Measurements from ENCODE around the gene CFH. TPM values are rescaled to one million over a fixed set of nuclear protein-coding genes. Genes with fewer than 3 reads are reported as not detected.

CFH gene
- total RNA-seq, 4 donors from 2014 or later: 10.7 to 78.4 (median 30.1) TPM

- Histone ChIP-seq H3K4me1 (no peaks in the 10 kb centered on the region), H3K27ac (no peak overlapping the region), H3K36me3 (no peaks in the 10 kb centered on the region), H3K27me3 (no peaks in the 10 kb centered on the region), H3K9me3 (no peaks in the 10 kb centered on the region), H3K4me3 (no peak overlapping the region)
- no peak for DNase-seq
- no peak for TF ChIP-seq POLR2A (IDR thresholded peaks at IDR 0.05)
Observed at GRCh38 chr1:196640976-196641375, 10.9 kb upstream of the CFH start.

GRCh38 chr1:196649990-196650389, 1.9 kb upstream of the CFH start:
- Histone ChIP-seq H3K4me1 (no peaks in the 10 kb centered on the region), H3K27me3 (no peaks in the 10 kb centered on the region), H3K9me3 (no peaks in the 10 kb centered on the region), H3K36me3 (no peaks in the 10 kb centered on the region), H3K4me3 (no peak overlapping the region), H3K27ac (no peak overlapping the region)
- DNase-seq: no peak
- TF ChIP-seq POLR2A (IDR thresholded peaks at IDR 0.05) (no peak), CTCF (IDR thresholded peaks at IDR 0.05) (no peak)

- Histone ChIP-seq H3K36me3 (no peaks in the 10 kb centered on the region), H3K9me3 (no peaks in the 10 kb centered on the region), H3K27me3 (no peaks in the 10 kb centered on the region), H3K4me1 (no peaks in the 10 kb centered on the region), H3K4me3 (no peak overlapping the region), H3K27ac (no peak overlapping the region)
- no peak for DNase-seq
- TF ChIP-seq CTCF (IDR thresholded peaks at IDR 0.05): no peak
Observed at GRCh38 chr1:196650403-196650802, 1.4 kb upstream of the CFH start.

GRCh38 chr1:196651079-196651478, 764 bp upstream of the CFH start:
- no peak for DNase-seq
- TF ChIP-seq POLR2A (IDR thresholded peaks at IDR 0.05) (no peak), CTCF (IDR thresholded peaks at IDR 0.05) (no peak)
- H3K36me3 ChIP-seq: no peaks in the 10 kb centered on the region
- no peaks in the 10 kb centered on the region for H3K27me3 ChIP-seq
- H3K4me1 ChIP-seq: no peaks in the 10 kb centered on the region
- no peak overlapping the region for H3K4me3 ChIP-seq
- no peaks in the 10 kb centered on the region for H3K9me3 ChIP-seq
- H3K27ac ChIP-seq: peak overlapping the region in 2 of 4 donors; percentile 17 to 29

- no peaks in the 10 kb centered on the region for H3K27me3 ChIP-seq
- H3K4me3 ChIP-seq: peak overlapping the region in 2 of 4 donors; percentile 12 to 35
- no peak overlapping the region for H3K27ac ChIP-seq
Observed at GRCh38 chr1:196654271-196654670, 2.4 kb downstream of the CFH start.

GRCh38 chr1:196655071-196655470, 3.2 kb downstream of the CFH start:
- Histone ChIP-seq H3K36me3 (no peaks in the 10 kb centered on the region), H3K27me3 (no peaks in the 10 kb centered on the region), H3K4me1 (no peaks in the 10 kb centered on the region), H3K27ac (no peak overlapping the region), H3K4me3 (peak overlapping the region in 2 of 4 donors; percentile 30 to 35), H3K9me3 (no peaks in the 10 kb centered on the region)
- DNase-seq: no peak
- no peak for TF ChIP-seq POLR2A (IDR thresholded peaks at IDR 0.05)
- TF ChIP-seq CTCF (IDR thresholded peaks at IDR 0.05): no peak

More at GRCh38 chr1:196654271-196654670, 2.4 kb downstream of the CFH start:
- no peak for DNase-seq
- Histone ChIP-seq H3K36me3 (no peaks in the 10 kb centered on the region), H3K9me3 (no peaks in the 10 kb centered on the region), H3K4me1 (no peaks in the 10 kb centered on the region)
- TF ChIP-seq CTCF (IDR thresholded peaks at IDR 0.05) (no peak), POLR2A (IDR thresholded peaks at IDR 0.05) (no peak)
